Naive thymus-derived CD8-positive, alpha-beta T cell (primary cell): ENCODE results near the gene PDE4B. TPM values are rescaled to one million over a fixed set of nuclear protein-coding genes. Genes with fewer than 3 reads are reported as not detected.

ENCODE experiments used
- ATAC-seq, 2 donors: fragments of 150-1000 bp; cut with Tn5 transposase in 1 of 2; sonication (Bioruptor Pico), chemical (Tn5 transposase) in 1 of 2; 1 replicate in 1 of 2; 2 replicates in 1 of 2; pipeline ENCODE4 v1.10.0; 2021; ENCODE audit warnings: mild to moderate bottlenecking in 2 of 2, moderate library complexity in 2 of 2
- POLR2A ChIA-PET: fragments of 350-600 bp; sonication (Branson Sonifier 250); formaldehyde crosslinking; loops from one replicate; lab custom pipeline; 2021; ENCODE audit warnings: antibody characterized with exemption; lab: Charles Lee
- DNase-seq, 10 donors: peaks; one replicate each; pipeline versions ENCODE4 v3.0.0 to v3.0.0-alpha.2; 2020 to 2022
- H3K27ac Mint-ChIP-seq, 10 donors: one replicate each; pipeline ENCODE4 v1.8.0; 2020 to 2022; ENCODE audit warnings: mild to moderate bottlenecking in 10 of 10, mixed read lengths in 10 of 10, moderate library complexity in 4 of 10, inconsistent platforms in 1 of 10
- H3K27me3 Mint-ChIP-seq, 5 donors: one replicate each; pipeline ENCODE4 v1.8.0; 2021 to 2022; ENCODE audit warnings: mixed read lengths in 5 of 5
- H3K36me3 Mint-ChIP-seq, 3 donors: one replicate each; pipeline ENCODE4 v1.8.0; 2020 to 2022; ENCODE audit warnings: mixed read lengths in 3 of 3, mild to moderate bottlenecking in 2 of 3, inconsistent platforms in 1 of 3
- H3K4me1 Mint-ChIP-seq, 4 donors: one replicate each; pipeline ENCODE4 v1.8.0; 2021 to 2022; ENCODE audit warnings: mixed read lengths in 4 of 4
- H3K4me3 Mint-ChIP-seq, 10 donors: one replicate each; pipeline ENCODE4 v1.8.0; 2020 to 2022; ENCODE audit warnings: mild to moderate bottlenecking in 10 of 10, mixed read lengths in 10 of 10, moderate library complexity in 6 of 10, inconsistent platforms in 1 of 10
- H3K9me3 Mint-ChIP-seq, 9 donors: one replicate each; pipeline ENCODE4 v1.8.0; 2020 to 2022; ENCODE audit warnings: mixed read lengths in 9 of 9, mild to moderate bottlenecking in 3 of 9, inconsistent platforms in 1 of 9, moderate library complexity in 1 of 9
- polyA plus RNA-seq, 3 donors: library from polyadenylated mRNA; unstranded; fragments of 300-500 nt; fragmentation: Illumina TruSeq; gene quantifications; one replicate each; pipeline ENCODE4 v1.2.3, GENCODE V29; 2021
- total RNA-seq, 8 experiments: library from RNA in 2 of 8; stranded (reverse) in 2 of 8; gene quantifications; one replicate each; pipeline ENCODE4 v1.2.3 and lab custom pipeline; 2021 to 2026

Gene PDE4B
- total and polyA plus RNA-seq, 5 experiments from 2014 or later = 27.4 to 35.2 (median 31.9) TPM

DNA sequence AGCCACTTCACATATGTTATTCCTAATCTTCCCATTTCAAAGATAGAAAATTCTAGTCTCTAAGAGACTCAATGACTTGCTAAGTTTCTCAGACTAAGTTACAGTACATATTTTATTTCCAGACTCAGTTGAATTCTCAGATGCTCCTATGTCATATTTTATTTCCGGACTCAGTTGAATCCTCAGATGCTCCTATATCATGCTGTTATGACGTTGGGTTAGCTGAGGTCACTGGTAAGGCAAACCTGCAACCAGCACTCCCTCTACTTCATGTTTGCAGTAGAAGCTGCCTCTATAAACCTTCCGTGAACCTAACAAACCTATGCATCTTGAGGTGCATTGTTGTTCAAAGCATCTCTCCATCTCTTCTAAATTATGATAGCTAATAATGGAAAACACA lies 554.2 kb downstream of the PDE4B start:
- ATAC-seq = no peak

DNA sequence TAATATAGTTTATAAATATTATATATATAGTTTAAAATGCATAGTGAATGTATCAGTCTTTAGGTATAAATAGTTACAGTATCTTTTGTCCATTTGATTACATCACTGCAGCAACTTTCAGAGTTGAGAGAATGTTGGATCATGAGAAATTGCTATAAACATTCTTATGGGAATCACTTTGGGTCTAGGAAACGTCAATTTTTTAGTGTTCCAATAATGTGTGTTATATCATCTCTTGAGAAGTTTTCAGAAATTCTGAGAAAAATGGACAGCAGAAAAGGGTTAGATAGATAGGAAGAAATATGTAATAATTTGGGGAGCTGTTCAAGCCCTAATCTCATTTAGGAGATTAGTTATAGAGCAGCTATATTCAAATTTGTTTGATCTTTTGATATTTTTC lies 556.1 kb downstream of the PDE4B start:
- POLR2A ChIA-PET = interaction anchor here (2.9 to 4.5 kb wide), 2 partner anchors 13 to 17 kb away, joined by 21 to 22 read pairs; no protein-coding TSS in a partner anchor
- Mint-ChIP-seq H3K4me1 (peaks cover 44 to 94% (median 90%) of the 10 kb centered on the region in 4 donors), H3K9me3 (no peaks in the 10 kb centered on the region), H3K27me3 (no peaks in the 10 kb centered on the region), H3K4me3 (peak overlapping the region in 8 of 10 donors; percentile 39 to 83 (median 69)), H3K36me3 (peaks cover 3 to 16% (median 10%) of the 10 kb centered on the region in 3 donors), H3K27ac (peak overlapping the region; percentile 63 to 97 (median 94))
- no peak for ATAC-seq
- DNase-seq = no peak

More for the DNA sequence above, 554.2 kb downstream of the PDE4B start:
- H3K36me3 Mint-ChIP-seq = peaks cover 5 to 8% (median 6%) of the 10 kb centered on the region in 3 donors
- H3K9me3 Mint-ChIP-seq = no peaks in the 10 kb centered on the region
- no peak for DNase-seq
- no peaks in the 10 kb centered on the region for H3K27me3 Mint-ChIP-seq
- peaks cover 38 to 89% (median 85%) of the 10 kb centered on the region in 4 donors for H3K4me1 Mint-ChIP-seq
- H3K27ac Mint-ChIP-seq = peak overlapping the region; percentile 53 to 95 (median 70)
- POLR2A ChIA-PET = interaction anchor here (2.3 kb wide), 1 partner anchor 15 kb away, joined by 10 read pairs; no protein-coding TSS in a partner anchor
- H3K4me3 Mint-ChIP-seq = peak overlapping the region in 5 of 10 donors; percentile 24 to 58 (median 49)

DNA sequence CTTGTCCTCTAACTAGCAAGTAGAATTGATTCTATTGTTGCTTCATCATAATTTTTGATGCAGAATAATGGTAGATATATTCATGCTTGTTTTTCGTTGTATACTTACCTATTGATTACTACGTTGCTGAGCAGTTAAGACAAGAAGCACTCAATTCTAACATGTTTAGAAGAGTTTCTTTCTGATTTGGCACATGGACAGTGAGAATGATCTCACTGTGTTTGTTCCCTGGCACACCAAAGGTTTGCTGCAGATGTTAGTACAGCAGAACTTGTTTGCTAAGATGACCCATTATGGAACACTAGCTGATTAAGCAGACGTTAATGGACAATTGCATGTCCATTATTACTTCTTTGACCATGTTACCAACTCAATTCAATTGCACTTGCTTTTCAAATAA lies 556.5 kb downstream of the PDE4B start:
- Mint-ChIP-seq H3K4me1 (peaks cover 44 to 95% (median 90%) of the 10 kb centered on the region in 4 donors), H3K36me3 (peaks cover 3 to 16% (median 10%) of the 10 kb centered on the region in 3 donors), H3K27me3 (no peaks in the 10 kb centered on the region), H3K9me3 (no peaks in the 10 kb centered on the region), H3K27ac (peak overlapping the region; percentile 63 to 97 (median 94)), H3K4me3 (peak overlapping the region in 8 of 10 donors; percentile 59 to 83 (median 76))
- POLR2A ChIA-PET = interaction anchor here (2.9 to 4.5 kb wide), 2 partner anchors 14 to 18 kb away, joined by 21 to 22 read pairs; no protein-coding TSS in a partner anchor
- ATAC-seq (no peak), DNase-seq (no peak)

DNA sequence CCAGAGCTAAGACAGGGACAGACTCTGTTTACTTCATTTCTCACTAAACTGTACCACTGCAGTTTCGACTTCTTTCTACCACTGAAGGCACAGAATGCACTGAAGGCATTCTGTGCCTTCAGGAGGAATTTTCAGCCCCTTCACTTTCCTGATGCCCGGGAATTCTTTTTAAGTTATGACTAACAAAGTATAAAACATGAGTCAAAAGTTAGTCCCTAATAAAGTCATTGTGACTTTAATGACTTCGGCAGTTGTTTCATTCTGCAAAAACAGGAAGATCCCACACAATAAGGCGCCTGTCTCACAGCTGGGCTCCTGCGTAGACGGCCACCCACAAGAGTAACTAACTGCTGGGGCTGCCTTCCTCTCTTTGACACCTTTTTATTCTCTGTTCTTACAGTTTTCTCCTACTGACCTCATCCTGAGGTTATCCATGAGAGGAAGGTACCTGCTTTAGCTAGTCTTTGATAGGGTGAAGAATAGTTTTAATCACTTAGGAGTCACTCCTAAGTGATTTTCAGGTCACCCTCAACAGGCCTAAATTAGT lies 557.4 kb downstream of the PDE4B start:
- H3K9me3 Mint-ChIP-seq = no peaks in the 10 kb centered on the region
- peak overlapping the region; percentile 55 to 83 (median 72) for H3K4me3 Mint-ChIP-seq
- ATAC-seq (peak; percentile 76 to 85), DNase-seq (peak in 8 of 10 donors; percentile 25 to 79 (median 70))
- peaks cover 5 to 14% (median 10%) of the 10 kb centered on the region in 3 donors for H3K36me3 Mint-ChIP-seq
- H3K27me3 Mint-ChIP-seq = no peaks in the 10 kb centered on the region
- peaks cover 48 to 96% (median 89%) of the 10 kb centered on the region in 4 donors for H3K4me1 Mint-ChIP-seq
- peak overlapping the region; percentile 63 to 97 (median 94) for H3K27ac Mint-ChIP-seq
- POLR2A ChIA-PET = interaction anchor here (0.6 to 4.5 kb wide), 7 partner anchors 7 to 808 kb away, joined by 3 to 22 read pairs (median 3); no protein-coding TSS in a partner anchor

DNA sequence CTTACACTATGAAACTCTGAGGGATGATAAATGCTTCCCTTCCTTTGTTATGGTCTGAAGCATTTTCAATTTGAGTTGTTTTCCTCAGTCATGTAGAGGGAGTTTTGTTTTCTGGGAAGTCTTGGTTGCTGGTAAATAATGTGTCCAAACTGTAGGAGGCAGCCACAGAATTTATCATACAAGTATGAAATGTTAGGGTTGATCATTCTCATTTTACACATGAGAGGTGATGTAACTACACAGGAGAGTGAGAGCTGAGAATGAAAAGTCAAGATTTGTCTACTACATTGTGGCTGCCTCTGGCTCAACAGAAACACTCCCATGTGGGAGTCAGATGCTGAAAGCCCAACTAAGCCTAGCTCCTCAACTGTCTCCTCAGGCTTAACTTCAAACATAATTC lies 558.8 kb downstream of the PDE4B start:
- DNase-seq (no peak), ATAC-seq (peak; percentile 15 to 16)
- no peaks in the 10 kb centered on the region for H3K9me3 Mint-ChIP-seq
- POLR2A ChIA-PET = interaction anchor here (1.2 to 4.5 kb wide), 4 partner anchors 11 to 20 kb away, joined by 3 to 22 read pairs (median 14); no protein-coding TSS in a partner anchor
- H3K27me3 Mint-ChIP-seq = no peaks in the 10 kb centered on the region
- peak overlapping the region; percentile 46 to 83 (median 66) for H3K4me3 Mint-ChIP-seq
- H3K36me3 Mint-ChIP-seq = peaks cover 10 to 21% (median 19%) of the 10 kb centered on the region in 3 donors
- H3K27ac Mint-ChIP-seq = peak overlapping the region; percentile 63 to 97 (median 94)
- H3K4me1 Mint-ChIP-seq = peaks cover 47 to 96% (median 87%) of the 10 kb centered on the region in 4 donors

DNA sequence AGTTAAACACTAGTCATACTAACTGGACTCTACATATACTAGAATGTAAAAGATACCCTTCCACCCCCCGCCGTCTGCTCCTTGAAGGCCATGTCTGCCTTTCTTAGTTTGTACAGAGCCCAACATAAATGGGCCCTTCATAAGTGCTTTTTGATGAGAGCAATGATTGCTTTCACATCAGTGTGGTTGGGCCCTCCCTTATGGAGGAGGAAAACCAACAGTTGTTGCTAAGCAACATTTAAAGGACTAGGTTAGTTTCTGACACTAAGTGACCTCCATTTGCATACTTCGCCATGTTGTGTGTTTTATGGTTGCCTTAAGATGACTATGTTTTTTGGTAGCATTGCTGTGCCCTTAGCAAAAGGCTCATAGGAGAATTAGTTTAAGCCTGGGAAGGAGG lies 559.2 kb downstream of the PDE4B start:
- Mint-ChIP-seq H3K36me3 (peaks cover 6 to 23% (median 22%) of the 10 kb centered on the region in 3 donors), H3K27me3 (no peaks in the 10 kb centered on the region), H3K4me3 (peak overlapping the region; percentile 46 to 83 (median 66)), H3K27ac (peak overlapping the region; percentile 63 to 97 (median 94)), H3K4me1 (peaks cover 45 to 96% (median 87%) of the 10 kb centered on the region in 4 donors), H3K9me3 (no peaks in the 10 kb centered on the region)
- POLR2A ChIA-PET = interaction anchor here (1.2 to 4.5 kb wide), 3 partner anchors 12 to 20 kb away, joined by 3 to 21 read pairs (median 6); no protein-coding TSS in a partner anchor
- ATAC-seq (peak; percentile 77), DNase-seq (peak in 8 of 10 donors; percentile 18 to 78 (median 66))

DNA sequence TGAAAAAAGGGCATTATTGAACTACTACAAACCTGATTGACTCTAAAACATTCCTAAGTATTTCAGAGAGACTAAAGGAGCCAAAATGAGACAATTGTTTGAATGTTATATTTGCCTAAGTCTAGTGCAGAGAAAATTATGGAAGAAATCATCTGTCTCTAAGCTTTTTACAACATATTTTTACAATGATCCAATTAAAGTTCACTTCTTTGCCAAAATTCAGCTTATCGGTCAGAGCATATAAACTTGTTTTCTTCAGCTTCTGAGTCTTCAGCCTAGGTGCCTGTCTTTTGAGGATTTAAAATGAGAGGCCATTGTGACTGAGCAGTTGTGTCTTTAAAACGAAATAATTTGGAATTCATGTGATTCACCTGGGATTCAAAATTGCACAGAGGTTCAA lies 560.1 kb downstream of the PDE4B start:
- Mint-ChIP-seq H3K36me3 (peaks cover 5 to 29% (median 22%) of the 10 kb centered on the region in 3 donors), H3K27ac (peak overlapping the region; percentile 4 to 97 (median 86)), H3K27me3 (no peaks in the 10 kb centered on the region), H3K9me3 (no peaks in the 10 kb centered on the region), H3K4me3 (peak overlapping the region in 7 of 10 donors; percentile 25 to 83 (median 49)), H3K4me1 (peaks cover 44 to 96% (median 90%) of the 10 kb centered on the region in 4 donors)
- no peak for ATAC-seq
- POLR2A ChIA-PET = interaction anchor here (0.6 to 4.5 kb wide), 2 partner anchors 12 to 21 kb away, joined by 3 to 21 read pairs; no protein-coding TSS in a partner anchor
- no peak for DNase-seq

DNA sequence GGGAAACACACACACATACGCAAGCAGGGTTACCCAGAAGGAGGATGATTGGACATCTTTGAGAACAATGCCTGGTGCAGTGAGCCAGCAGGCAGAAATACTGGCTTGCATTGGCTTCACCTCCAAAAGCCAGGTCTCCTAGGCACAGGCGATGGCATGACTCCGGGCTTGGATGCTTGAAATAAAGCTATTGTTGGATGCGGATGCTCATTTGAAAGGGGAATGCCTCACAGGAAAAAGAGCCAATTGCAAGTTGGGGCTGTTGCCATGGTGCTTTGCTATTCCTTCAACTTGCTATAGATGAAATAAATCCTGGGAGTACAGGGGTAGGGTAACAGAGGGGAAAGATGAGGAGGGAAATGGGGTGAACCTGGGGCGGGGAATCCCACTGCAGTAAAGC lies 560.6 kb downstream of the PDE4B start:
- ATAC-seq (no peak), DNase-seq (no peak)
- peaks cover 5 to 33% (median 22%) of the 10 kb centered on the region in 3 donors for H3K36me3 Mint-ChIP-seq
- H3K4me1 Mint-ChIP-seq = peaks cover 47 to 96% (median 90%) of the 10 kb centered on the region in 4 donors
- POLR2A ChIA-PET = interaction anchor here (4.5 kb wide), 1 partner anchor 22 kb away, joined by 21 read pairs; no protein-coding TSS in a partner anchor
- H3K9me3 Mint-ChIP-seq = no peaks in the 10 kb centered on the region
- H3K27me3 Mint-ChIP-seq = no peaks in the 10 kb centered on the region
- peak overlapping the region in 8 of 10 donors; percentile 2 to 83 (median 41) for H3K4me3 Mint-ChIP-seq
- peak overlapping the region; percentile 4 to 97 (median 90) for H3K27ac Mint-ChIP-seq

DNA sequence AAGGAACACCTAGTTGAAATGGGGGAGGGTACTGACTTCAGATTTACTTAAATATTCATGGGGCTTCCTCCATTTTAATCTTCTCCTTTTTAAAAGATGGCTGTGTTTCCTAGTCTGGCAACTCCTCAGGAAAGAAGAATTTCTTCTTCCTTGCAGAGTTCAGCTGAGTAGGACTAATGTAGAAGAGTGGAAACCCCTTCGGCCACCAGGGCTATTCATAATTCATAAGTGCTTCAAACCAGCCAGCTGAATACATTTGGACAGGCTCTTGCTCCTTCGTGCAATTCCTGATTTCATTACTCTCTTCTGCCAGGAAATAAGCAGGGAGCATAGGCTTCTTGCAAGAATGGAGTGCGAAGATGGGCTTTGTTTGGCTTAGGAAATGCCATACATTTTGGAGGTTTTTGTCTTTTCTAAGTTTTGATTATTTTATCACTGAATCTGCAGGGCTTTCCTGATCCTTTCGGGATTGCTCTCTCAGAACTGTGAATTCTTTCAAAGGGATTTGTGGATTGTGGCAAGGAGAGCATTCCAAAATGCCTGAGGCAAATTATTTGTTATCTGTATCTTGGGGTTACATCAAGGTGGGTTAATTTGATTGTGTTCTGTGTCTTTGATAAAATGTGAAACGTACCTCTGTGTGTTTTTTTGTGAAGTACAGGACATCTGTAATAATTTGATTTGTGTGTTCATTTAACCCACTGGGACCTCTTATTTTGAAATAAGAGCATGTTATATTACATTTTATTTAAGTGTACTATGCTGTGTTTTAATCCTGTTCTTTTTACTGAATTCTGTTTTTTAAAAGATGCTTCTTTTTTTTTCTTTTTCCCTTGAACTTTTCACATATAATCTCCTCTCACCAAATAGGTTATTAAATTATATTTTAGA lies 561.9 kb downstream of the PDE4B start:
- no peak for DNase-seq
- ATAC-seq = no peak
- Mint-ChIP-seq H3K36me3 (peaks cover 5 to 45% (median 27%) of the 10 kb centered on the region in 3 donors), H3K4me3 (peak overlapping the region in 6 of 10 donors; percentile 4 to 41 (median 20)), H3K4me1 (peaks cover 46 to 96% (median 91%) of the 10 kb centered on the region in 4 donors), H3K9me3 (no peaks in the 10 kb centered on the region), H3K27ac (peak overlapping the region in 7 of 10 donors; percentile 15 to 81 (median 34)), H3K27me3 (no peaks in the 10 kb centered on the region)
- POLR2A ChIA-PET = interaction anchor here (0.7 kb wide), 1 partner anchor 9 kb away, joined by 3 read pairs; no protein-coding TSS in a partner anchor

DNA sequence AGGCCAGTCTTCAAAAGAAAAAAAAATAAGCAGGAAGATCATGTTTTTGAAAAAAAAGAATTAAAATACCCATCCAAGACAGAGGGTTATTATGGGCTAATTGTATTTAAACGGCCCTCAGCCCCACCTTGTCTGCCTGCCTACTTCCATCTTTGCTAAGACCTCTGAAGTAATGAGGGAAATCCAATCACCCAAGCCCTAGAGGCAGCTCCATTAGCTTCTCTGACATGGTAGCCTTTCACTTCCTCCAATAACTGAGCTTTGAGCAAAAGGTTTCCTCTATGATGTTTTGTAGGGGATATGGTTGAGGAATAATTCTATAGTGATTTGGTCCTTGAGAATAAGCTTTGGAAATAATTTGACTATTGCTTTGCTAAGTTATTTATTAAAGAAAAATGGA lies 563.1 kb downstream of the PDE4B start:
- ATAC-seq = no peak
- Mint-ChIP-seq H3K36me3 (peaks cover 5 to 50% (median 28%) of the 10 kb centered on the region in 3 donors), H3K27ac (peak overlapping the region in 3 of 10 donors; percentile 18 to 34 (median 31)), H3K27me3 (no peaks in the 10 kb centered on the region), H3K4me3 (peak overlapping the region in 3 of 10 donors; percentile 15 to 50 (median 26)), H3K4me1 (peaks cover 41 to 94% (median 85%) of the 10 kb centered on the region in 4 donors), H3K9me3 (no peaks in the 10 kb centered on the region)
- POLR2A ChIA-PET = interaction anchor here (0.7 kb wide), 1 partner anchor 770 kb away, joined by 3 read pairs; no protein-coding TSS in a partner anchor
- no peak for DNase-seq

DNA sequence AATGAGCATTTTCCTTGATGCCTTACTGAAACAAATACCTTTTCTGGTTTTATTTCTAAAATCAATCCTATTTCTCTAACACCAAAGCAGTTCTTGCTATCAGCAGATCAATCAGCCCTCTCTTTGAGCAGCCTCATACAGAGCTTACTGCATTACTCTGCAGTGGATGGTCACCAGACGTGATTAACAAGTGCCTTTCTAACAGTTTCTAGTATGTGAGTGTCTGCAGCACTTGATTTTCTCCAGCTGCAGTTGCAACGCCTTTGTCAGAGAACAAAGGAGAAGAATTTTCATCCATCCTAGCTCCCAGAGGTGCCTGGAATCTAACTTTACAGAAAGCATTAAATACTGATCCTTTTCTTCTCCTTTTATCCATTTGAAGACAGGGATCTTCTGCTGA lies 563.9 kb downstream of the PDE4B start:
- Mint-ChIP-seq H3K27ac (peak overlapping the region in 4 of 10 donors; percentile 17 to 74 (median 44)), H3K27me3 (no peaks in the 10 kb centered on the region), H3K9me3 (no peaks in the 10 kb centered on the region), H3K4me1 (peaks cover 38 to 90% (median 78%) of the 10 kb centered on the region in 4 donors), H3K36me3 (peaks cover 9 to 56% (median 28%) of the 10 kb centered on the region in 3 donors), H3K4me3 (peak overlapping the region in 6 of 10 donors; percentile 10 to 80 (median 34))
- ATAC-seq (no peak), DNase-seq (no peak)
- POLR2A ChIA-PET = interaction anchor here (0.9 kb wide), 1 partner anchor 20 kb away, joined by 3 read pairs; no protein-coding TSS in a partner anchor
